DMS79 (cell line): Measurements from ENCODE around the gene AXIN1.
"Not testable (repeated sequence)": the region's sequence is repeated elsewhere in the genome, so short reads cannot be mapped to it uniquely, and the experiment has no call there.

ENCODE experiments used
- DNase-seq: peaks from one replicate; lab custom pipeline; 2025; lab: John Stamatoyannopoulos, UW

AXIN1 gene

GRCh38 chr16:354291-354881 is 1.9 kb upstream of the AXIN1 start:
- DNase-seq: no peak

GRCh38 chr16:353404-354290 is 1.1 kb upstream of the AXIN1 start:
- no peak for DNase-seq

- no peak for DNase-seq
Observed at GRCh38 chr16:351804-352520, 561 bp downstream of the AXIN1 start.

GRCh38 chr16:350203-350602 is 2.3 kb downstream of the AXIN1 start:
- no peak for DNase-seq

GRCh38 chr16:349211-349610 is 3.3 kb downstream of the AXIN1 start:
- no peak for DNase-seq

- DNase-seq: not testable (repeated sequence)
Observed at GRCh38 chr16:348495-348894, 4.0 kb downstream of the AXIN1 start.

GRCh38 chr16:347203-347602 is 5.3 kb downstream of the AXIN1 start:
- DNase-seq: no peak

DNA sequence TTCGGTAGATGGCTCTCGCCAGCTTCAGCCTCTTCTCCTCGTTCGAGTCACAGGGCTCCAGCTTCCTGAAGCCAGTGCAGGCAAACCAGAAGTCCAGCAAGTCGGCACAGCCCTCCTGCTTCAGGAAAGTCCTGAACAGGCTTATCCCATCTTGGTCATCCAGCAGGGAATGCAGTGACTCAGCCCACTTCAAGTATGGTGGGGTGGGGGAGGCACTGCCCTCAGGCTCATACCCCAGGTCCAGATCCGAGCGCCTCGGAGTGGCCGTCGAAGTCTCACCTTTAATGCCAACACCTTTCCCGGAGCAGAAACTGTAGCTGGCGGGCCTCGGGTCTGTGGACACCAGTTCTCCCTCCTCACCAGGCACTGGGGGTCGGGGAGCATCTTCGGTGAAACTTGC is 5.9 kb downstream of the AXIN1 start:
- no peak for DNase-seq

DNA sequence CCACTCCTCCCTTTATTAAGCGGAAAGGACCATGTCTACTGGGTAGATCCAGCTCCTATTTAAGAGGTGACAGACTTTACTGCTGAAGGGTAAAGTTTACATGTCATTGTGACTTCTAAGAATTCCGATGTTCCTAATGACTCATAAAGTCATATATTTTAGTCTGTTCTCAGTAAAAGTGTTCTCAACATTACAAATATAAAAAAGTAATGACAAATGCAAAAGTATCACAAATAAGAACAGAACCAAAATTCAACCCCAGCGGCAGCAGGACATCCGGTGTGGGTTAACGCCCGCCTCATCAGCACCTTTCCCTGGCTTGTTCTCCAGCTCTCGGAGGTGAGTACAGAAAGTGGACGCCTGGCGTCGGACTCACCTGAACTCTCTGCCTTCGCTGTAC is 6.8 kb downstream of the AXIN1 start:
- no peak for DNase-seq

GRCh38 chr16:342455-343213 is 9.9 kb downstream of the AXIN1 start:
- DNase-seq: no peak

DNA sequence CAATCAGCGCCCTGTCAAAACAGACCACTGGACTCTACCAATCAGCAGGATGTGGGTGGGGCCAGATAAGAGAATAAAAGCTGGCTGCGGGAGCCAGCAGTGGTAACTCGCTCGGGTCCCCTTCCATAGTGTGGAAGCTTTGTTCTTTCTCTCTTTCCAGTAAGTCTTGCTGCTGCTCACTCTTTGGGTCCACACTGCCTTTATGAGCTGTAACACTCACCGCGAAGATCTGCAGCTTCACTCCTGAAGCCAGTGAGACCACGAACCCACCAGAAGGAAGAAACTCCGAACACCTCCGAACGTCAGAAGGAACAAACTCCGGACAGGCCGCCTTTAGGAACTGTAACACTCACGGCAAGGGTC is 10.6 kb downstream of the AXIN1 start:
- DNase-seq: not testable (repeated sequence)

DNA sequence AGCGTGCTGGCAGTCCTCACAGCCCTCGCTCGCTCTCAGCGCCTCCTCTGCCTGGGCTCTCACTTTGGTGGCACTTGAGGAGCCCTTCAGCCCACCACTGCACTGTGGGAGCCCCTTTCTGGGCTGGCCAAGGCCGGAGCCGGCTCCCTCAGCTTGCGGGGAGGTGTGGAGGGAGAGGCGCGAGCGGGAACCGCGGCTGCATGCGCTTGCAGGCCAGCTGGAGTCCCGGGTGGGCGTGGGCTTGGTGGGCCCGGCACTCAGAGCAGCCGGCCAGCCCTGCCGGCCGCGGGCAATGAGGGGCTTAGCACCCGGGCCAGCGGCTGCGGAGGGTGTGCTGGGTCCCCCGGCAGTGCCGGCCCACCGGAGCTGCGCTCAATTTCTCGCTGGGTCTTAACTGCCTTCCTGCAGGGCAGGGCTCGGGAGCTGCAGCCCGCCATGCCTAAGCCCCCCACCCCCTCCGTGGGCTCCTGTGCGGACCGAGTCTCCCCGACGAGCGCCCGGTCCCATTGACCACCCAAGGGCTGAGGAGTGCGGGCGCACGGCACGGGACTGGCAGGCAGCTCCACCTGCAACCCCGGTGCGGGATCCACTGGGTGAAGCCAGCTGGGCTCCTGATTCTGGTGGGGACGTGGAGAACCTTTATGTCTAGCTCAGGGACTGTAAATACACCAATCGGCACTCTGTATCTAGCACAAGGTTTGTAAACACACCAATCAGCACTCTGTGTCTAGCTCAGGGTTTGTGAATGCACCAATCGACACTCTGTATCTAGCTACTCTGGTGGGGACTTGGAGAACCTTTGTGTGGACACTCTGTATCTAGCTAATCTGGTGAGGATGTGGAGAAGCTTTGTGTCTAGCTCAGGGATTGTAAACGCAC is 11.2 kb downstream of the AXIN1 start:
- not testable (repeated sequence) for DNase-seq

GRCh38 chr16:340370-341091 is 12.0 kb downstream of the AXIN1 start:
- no peak for DNase-seq

DNA sequence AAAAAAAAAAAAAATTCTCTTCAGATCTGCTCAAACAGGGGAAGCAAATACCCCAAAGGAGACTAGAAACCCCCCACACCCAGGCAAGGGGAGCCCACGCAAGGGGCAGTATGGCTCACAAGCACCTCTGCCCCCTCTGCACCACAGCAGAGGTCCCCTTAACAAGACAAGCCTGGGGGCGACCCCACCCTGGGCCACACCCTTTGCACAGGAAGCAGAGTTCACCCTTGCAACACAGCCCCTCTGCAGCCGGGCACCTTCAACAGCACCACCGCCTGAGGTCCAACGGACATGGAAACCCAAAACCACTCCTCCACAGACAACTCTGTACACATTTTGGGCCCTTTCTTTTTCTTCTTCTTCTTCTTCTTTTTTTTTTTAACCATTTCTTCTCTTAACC is 12.8 kb downstream of the AXIN1 start:
- DNase-seq: no peak

GRCh38 chr16:337975-338575 is 14.4 kb downstream of the AXIN1 start:
- DNase-seq: no peak

- DNase-seq: no peak
Observed at GRCh38 chr16:337437-337836, 15.1 kb downstream of the AXIN1 start.

DNA sequence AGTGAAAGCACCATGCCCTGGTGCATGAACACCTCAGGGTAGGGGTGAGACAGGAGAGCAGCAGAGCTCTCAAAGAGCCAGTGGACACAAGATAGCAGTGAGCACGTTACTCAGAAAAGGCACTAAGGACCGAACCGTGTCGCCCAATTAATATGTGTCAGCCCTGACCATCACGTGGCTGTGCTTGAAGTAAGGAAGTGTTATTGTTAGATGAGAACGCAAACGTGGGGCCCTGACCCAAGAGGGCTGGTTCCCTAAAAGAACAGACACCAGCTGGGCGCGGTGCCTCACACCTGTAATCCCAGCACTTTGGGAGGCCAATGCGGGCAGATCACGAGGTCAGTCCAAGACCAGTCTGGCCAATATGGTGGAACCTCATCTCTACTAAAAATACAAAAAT is 16.3 kb downstream of the AXIN1 start:
- DNase-seq: no peak

DNA sequence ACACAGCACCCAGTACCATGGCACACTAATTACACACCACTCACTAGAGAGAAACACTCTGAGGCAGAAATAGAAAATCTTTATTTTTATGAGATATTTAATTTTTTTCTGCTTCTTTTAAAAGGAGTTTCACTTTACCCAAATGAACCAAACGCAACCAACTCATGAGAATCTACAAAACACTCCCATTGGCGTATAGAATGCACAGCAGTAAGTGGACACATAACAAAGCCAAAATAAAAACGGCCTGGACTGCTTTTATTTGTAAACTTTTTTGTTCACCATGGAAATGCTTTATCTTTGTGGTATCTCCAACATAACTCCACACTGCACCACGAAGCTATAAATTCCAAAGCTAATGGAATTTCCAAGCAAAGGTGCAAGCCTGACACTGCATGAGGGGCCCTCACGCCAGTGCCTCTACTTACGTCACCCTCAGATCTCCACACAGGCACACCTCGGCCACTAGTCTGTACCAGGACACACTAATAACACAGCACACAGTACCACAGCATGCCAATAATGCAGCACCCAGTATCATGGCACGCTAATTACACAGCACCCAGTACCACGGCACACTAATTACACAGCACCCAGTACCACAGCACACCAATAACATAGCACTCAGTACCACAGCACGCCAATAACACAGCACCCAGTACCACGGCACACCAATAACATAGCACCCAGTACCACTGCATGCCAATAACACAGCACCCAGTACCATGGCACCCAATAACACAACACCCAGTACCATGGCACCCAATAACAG is 17.5 kb downstream of the AXIN1 start:
- DNase-seq: not testable (repeated sequence)

GRCh38 chr16:334164-334832 is 18.2 kb downstream of the AXIN1 start:
- not testable (repeated sequence) for DNase-seq
